CD4-positive, alpha-beta T cell treated with Interleukin-4 for 4 hours (primary cell): ENCODE results near the gene FBXL7.

Experiments used
- DNase-seq: peaks from one replicate; pipeline ENCODE4 v3.0.0-alpha.2; 2020

Gene FBXL7

DNA sequence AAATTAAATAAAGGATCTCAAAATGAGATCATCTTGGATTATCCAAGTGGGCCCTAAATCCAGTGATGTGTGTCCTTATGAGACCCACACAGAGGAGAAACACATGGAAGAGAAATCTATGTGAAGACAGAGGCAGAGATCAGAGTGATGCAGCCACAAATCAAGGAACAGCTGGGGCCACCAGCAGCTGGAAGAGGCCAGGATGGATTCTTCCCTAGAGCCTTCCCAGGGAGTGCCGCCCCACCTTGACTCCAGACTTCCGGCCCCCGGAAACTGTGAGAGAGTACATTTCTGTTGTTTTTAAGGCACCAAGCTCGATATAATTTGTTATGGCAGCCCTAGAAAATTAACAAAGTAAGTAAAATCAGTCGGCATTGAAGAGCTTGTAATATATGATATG is 286.9 kb downstream of the FBXL7 start:
- no peak for DNase-seq

DNA sequence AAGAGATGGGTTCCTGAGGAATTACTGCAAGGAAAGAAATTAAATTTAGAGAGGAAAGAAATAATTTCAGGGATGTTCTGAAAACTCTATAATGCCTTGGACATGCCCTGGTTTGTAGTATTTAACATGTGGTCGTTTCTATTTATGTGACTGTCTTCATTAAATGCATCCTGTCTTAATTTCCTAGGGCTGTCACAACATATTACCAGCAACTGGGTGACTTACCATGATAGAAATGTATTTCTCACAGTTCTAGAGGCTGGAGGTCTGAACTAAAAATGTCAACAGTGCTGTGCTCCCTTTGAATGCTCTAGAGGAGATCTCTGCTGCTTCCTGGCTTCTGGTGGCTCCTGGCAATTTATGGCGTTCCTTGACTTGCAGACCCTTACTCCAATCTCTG is 287.7 kb downstream of the FBXL7 start:
- DNase-seq, result no peak

DNA sequence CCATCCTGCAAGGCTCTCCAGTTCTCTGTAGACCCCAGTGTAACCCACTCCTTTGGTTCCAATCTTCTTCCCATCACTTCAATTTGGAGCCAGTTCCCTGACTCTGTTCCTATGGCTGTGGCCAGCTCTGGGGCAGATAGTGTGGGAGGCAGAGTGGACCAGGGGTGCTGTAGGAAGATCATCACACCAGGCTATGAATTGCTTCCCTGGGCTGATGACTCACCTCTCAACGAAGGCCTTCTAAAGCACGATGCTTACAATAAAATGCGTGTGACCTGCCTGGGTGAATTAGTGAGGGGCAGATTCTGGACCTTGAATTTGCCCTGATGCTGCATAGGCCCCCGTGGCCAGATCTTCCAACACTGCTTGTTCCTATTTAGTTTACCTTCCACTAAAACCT is 289.7 kb downstream of the FBXL7 start:
- no peak for DNase-seq

GRCh38 chr5:15790446-15791018 is 290.6 kb downstream of the FBXL7 start:
- DNase-seq, result no peak

DNA sequence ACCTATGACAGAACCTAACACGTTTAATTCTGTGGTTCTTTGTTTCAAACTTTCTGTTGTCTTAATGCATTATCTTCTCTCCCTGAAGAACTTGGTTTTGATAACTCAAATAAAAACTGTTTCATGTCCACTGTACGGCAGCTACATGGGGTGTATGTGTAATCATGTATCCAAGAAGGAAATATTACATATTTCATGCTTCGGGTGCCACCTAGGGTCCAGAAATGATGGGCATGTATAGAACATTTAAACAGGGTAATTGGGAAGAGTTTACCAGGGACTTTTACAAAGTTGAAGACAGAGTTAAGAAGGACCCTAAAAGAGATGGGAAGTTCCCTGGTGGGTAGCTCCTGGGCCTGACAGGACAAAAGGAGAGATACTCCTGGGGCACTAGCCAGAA is 291.3 kb downstream of the FBXL7 start:
- DNase-seq, result no peak

GRCh38 chr5:15791859-15792258 is 291.9 kb downstream of the FBXL7 start:
- no peak for DNase-seq

GRCh38 chr5:15794052-15794985 is 294.3 kb downstream of the FBXL7 start:
- no peak for DNase-seq

- no peak for DNase-seq
Observed at GRCh38 chr5:15796096-15796495, 296.1 kb downstream of the FBXL7 start.

DNA sequence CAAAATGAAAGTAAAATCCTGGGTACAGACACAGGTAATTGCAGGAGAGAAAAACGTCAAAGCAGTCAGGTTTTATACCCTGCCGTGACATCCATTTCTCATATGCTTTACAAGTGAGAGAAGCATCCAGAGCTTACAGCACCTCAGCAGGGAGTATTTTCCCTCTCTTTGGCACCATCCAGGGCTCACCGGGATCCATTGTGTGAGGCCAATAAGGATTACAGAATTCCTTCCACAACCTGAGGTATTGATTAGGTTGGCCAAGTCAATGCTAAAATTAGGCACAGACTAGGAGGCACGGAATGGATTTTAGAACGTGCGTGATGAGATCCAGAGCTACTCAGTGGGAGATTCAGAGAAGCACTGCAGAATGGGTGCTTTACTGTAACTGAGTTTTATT is 296.6 kb downstream of the FBXL7 start:
- DNase-seq, result no peak

DNA sequence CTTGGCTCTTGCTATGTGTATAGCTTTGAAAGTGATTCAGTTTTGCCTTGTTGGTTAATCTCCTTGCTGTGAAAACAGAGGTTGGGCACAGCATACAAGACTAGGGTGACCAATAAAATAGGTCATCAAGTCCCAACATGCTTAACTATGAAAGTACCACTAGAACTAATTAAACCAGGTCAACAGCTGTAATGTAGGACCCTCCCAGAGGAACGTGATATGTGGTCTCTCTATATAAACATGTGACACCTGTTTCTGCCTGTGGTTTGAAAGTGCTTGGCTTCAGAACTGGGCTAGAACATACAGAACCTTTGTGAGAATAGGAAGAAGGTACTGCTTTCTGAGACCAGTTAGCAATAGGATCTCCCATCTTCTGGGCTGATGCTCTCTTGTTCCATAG is 297.1 kb downstream of the FBXL7 start:
- DNase-seq, result no peak

DNA sequence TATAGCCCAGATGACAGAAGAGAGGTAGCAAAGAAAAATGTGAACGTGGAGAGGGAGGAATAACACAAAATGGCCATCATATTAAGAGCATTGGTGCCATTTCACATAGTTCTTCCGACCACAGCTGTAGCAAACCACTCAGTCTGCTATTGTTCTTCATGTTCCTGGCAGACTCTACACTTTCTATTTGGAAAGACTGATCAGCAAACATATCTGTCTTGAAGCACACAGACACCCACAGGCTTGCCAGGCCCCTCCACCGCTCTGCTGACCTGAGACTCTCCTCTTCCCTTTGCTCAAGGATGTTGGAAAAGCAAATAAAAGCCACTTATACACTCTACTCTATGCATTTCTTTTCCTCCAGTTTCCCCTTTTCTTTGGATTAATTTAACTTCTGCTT is 298.0 kb downstream of the FBXL7 start:
- DNase-seq, result no peak

DNA sequence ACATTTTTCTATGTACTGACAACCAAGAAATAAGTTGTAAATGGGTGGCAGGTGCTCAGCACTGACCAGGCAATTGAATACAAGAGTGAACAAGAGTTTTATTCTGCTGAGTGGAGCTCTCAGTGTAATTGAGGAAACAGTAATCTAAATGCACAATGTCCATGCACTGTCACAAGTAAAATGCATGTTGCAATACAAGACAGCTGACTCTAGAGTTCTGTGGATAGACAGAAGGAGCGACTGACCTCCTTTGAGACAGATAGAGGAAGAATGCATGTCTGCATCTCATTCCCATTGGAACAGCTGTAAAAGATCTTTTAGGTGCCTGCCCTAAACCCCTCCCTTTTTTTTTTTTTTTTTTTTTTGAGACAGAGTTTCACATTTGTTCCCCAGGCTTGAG is 299.0 kb downstream of the FBXL7 start:
- no peak for DNase-seq

GRCh38 chr5:15799612-15800011 is 299.6 kb downstream of the FBXL7 start:
- DNase-seq, result no peak

DNA sequence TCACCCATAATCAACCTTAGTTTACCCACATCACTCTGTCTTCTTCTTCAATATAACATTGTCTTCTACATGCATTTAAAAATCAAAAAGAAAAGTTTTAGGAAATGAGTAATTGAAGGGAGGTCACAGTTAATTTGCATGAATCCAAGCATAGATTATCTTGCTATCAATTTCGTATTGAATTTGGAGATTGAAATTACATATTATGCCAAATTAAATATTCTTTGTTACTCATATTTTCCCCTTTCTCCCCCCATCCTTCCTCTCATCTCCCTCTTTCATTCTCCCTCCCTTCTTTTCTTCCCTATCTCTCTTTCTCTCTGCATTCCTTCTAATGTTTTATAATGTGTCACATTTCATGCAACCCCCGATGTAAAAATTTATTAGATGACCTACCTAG is 303.3 kb downstream of the FBXL7 start:
- no peak for DNase-seq

DNA sequence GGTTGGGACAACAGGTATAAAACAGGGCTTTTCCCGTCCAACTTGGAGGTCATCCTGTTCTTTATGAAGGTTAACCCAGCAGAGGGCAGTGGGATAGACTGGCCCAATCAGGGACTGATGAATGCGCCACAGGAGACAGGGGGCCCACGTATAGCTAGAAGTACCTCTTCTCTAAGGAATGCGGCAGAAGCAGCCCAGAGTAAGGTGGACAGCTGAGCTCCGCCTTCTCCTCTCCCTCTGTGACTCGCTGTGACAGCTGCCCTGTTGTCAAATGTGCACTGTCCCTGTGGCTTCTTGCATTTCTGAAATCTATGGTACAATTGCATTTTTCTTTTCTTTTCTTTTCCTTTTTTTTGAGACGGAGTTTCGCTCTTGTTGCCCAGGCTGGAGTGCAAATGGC is 306.6 kb downstream of the FBXL7 start:
- no peak for DNase-seq

DNA sequence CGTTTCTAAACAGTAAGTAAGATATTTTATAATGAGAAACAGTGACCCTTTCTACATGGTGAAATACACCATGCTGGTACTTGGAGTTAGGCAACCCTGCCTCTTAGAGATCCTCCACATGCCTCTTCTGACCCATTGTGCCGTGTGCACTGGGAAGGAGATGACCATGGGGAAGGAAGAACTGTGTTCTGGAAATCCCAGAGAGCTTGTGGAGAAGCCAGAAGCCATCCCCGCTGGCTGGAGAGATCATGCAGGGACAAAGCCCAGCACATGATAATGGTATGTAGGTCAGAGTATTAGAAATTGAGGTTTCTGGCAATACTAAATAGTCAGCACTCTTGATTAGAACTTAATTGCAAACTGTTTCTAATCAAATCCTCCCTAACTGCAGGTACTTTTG is 307.3 kb downstream of the FBXL7 start:
- DNase-seq, result no peak

DNA sequence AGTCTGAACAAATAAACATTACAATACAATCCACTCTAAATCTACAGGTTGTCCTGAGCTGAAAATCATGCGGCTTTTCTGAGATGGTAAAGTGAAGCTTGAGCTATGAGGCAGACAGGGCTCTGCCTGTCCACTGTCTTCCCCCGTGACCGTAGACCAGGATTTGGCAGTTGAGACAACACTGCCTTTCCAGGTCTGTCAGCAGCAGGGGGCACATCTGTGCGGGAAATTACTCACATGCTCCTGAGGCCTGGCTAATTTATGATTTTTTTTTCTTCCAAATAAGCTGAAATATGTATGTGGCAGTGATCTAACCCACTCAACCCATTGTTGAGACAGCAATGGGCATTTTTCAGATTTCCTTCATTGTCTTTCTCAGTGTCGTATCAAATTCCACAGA is 307.9 kb downstream of the FBXL7 start:
- no peak for DNase-seq

DNA sequence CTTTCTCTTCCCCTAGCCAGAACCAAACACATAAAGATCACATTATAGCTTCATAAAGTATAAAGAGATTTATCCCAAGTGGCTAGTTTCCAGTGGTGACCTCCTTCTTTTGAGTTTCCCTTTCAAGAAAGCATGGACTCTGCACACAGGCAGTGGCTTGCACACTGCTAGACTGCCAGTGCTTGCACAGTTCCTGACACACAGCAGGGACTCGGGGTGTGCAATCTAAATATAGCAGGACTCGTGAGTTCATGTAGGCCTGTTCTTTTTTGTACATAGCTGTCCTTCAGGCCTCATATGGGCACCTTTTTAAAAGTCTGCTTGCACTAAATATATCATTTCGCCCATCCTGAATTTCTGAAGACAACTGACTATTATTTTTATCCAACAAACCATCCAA is 308.6 kb downstream of the FBXL7 start:
- no peak for DNase-seq

DNA sequence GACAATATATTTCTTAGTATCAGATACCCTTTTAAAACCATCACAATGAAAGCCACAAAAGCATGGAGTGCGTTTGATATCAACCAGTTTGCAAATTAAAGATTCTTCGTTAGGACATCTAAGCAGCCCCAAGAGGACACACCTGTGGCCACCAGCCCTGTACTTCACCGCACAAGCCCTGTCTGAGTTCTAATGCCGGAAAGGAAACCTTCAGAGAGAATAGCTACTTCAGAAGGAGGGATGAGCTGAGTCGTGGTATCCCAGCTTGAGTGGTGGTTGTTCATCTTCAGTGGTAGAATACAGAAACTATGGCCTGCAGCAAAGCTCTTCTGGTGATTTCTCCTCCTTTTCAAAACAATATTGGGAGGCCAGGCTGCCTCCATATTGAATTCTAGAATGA is 319.6 kb downstream of the FBXL7 start:
- DNase-seq, result no peak

- no peak for DNase-seq
Observed at GRCh38 chr5:15821506-15821905, 321.5 kb downstream of the FBXL7 start.

- DNase-seq, result no peak
Observed at GRCh38 chr5:15823398-15823797, 323.4 kb downstream of the FBXL7 start.

GRCh38 chr5:15827741-15828140 is 327.8 kb downstream of the FBXL7 start:
- DNase-seq, result no peak

DNA sequence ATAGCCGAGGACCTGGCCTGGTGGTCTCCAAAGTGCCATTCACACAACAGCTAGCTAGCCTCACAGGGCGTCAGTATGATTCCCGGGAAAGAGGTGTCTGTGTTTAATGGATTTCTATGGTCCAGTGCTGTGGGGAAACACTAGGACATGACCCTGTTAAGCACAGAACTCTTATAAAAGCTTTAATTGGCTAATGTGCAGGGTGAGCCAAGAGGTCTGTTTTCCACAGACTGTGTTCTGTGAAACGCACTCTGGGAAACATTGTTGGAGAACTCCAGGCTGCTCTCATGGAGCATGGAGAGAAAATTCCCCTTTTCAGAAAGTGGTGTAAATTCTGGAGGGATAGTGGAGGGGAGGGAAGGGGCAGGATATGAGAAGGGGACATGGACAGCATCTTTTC is 331.4 kb downstream of the FBXL7 start:
- DNase-seq, result no peak

GRCh38 chr5:15833365-15833764 is 333.4 kb downstream of the FBXL7 start:
- DNase-seq, result no peak
